BJ (cell line): Measurements from ENCODE around the gene RAP2B. TPM values are rescaled to one million over a fixed set of nuclear protein-coding genes. Genes with fewer than 3 reads are reported as not detected.

Source experiments
- CTCF ChIA-PET: fragments of 350-600 bp; formaldehyde crosslinking; extraction: SDS; loops from one replicate; lab custom pipeline; 2021; ENCODE audit warnings: antibody characterized with exemption, inconsistent platforms; lab: Yijun Ruan, JAX
- POLR2A ChIA-PET: fragments of 300-600 bp; sonication (Branson Sonifier 250); formaldehyde crosslinking; extraction: SDS; loops from one replicate; lab custom pipeline; 2021; ENCODE audit warnings: antibody characterized with exemption; lab: Charles Lee
- DNase-seq: peaks from one replicate; pipeline ENCODE4 v3.0.0-alpha.2; 2011; ENCODE audit warnings: low read depth
- H3K27me3 ChIP-seq: 2 replicates; pipeline ENCODE4 v1.6.0; 2011; ENCODE audit warnings: low read length; ENCODE audit not compliant: control insufficient read depth, insufficient read depth
- H3K36me3 ChIP-seq: 2 replicates; pipeline ENCODE4 v1.5.1; 2011; ENCODE audit warnings: low read length; ENCODE audit not compliant: control insufficient read depth, insufficient read depth
- H3K4me3 ChIP-seq: 2 replicates; pipeline ENCODE4 v1.5.1; 2011; ENCODE audit warnings: low read depth, mild to moderate bottlenecking, control low read depth, low read length
- polyA plus RNA-seq: library from polyadenylated mRNA; depleted of rRNA; stranded (reverse); fragments of >200 nt; gene quantifications from 2 replicates; pipeline ENCODE4 v1.2.3, GENCODE V29; 2011
- TF ChIP-seq, protein P1 (sequence below): IDR thresholded peaks from 2 replicates; pipeline ENCODE4 v1.5.1; 2011; ENCODE audit warnings: low read depth, mild to moderate bottlenecking, control low read depth, inconsistent platforms, low read length, moderate library complexity; ENCODE audit not compliant: insufficient read depth

RAP2B gene
- polyA plus RNA-seq, 1 experiment = 7.2 TPM

DNA sequence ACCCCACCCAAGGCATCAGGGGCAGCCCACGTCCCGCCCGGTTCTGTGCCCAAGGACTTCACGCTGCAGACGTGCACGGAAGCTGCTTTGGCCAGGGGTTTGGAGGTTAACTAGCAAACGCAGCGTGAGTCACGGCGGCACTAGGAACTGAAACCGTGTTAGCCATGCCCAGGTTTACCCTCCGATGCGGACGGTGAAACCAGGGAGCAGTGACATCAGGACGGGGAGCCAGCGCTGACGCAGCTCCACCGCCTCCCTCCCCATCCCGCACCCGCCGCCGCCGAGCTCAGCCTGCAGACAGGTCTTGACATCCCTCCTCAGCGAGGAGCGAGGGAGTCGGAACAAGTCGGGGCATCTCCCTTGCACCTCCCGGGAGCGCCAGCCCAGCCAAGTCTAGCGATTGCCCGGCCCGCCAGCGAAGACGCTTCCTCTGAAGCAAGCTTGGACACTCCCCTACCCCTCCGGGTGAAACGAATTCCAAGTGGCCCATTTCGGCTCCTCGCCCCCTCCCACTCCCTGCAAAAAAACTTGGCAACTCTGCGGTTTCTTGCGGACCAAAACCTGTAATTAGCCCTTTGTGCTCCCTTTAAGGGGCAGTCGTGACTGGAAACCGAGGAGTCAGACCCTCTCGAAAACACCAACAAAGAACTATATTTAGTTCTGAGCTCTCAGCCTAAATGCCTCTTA is 1.4 kb upstream of the RAP2B start:
- ChIA-PET POLR2A (interaction anchor here (0.6 to 1.5 kb wide), 7 partner anchors 16 to 282 kb away, joined by 3 to 6 read pairs (median 3); no protein-coding TSS in a partner anchor), CTCF (interaction anchor here (0.7 to 2.8 kb wide), 8 partner anchors 11 to 154 kb away, joined by 3 to 12 read pairs (median 4); no protein-coding TSS in a partner anchor)
- DNase-seq = no peak
- no peaks in the 10 kb centered on the region for H3K36me3 ChIP-seq
- TF ChIP-seq, protein P1, sequence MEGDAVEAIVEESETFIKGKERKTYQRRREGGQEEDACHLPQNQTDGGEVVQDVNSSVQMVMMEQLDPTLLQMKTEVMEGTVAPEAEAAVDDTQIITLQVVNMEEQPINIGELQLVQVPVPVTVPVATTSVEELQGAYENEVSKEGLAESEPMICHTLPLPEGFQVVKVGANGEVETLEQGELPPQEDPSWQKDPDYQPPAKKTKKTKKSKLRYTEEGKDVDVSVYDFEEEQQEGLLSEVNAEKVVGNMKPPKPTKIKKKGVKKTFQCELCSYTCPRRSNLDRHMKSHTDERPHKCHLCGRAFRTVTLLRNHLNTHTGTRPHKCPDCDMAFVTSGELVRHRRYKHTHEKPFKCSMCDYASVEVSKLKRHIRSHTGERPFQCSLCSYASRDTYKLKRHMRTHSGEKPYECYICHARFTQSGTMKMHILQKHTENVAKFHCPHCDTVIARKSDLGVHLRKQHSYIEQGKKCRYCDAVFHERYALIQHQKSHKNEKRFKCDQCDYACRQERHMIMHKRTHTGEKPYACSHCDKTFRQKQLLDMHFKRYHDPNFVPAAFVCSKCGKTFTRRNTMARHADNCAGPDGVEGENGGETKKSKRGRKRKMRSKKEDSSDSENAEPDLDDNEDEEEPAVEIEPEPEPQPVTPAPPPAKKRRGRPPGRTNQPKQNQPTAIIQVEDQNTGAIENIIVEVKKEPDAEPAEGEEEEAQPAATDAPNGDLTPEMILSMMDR = no peak
- no peaks in the 10 kb centered on the region for H3K27me3 ChIP-seq
- peak overlapping the region; percentile 66 for H3K4me3 ChIP-seq

DNA sequence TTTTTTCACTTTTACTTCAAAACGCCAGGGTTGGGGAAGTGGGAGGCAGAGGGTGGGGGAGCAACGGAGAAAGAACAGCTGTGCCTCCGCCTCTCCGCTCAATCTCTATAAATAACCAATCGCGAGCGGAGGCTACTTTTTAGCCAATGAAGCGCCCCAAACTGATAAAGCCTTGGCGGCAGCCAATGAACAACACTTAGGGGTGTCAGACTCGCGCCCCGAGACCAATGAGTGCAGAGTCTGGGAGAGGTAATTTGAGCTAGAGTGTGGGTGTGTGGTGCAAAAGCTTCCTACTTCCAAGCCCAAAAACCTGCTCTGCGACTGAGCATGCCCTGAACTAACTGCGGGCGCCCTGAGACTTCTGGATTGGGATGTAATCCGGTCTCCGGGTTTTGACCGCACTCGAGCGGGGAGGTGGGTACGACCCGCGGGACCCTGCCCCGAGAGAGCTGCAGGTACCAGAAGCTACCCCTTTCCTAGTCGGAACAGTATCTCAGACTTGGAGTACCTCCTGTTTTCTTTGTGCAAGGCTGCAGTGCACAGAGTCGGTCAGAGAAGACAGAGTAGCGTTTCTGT is 800 bp upstream of the RAP2B start:
- POLR2A ChIA-PET = interaction anchor here (0.6 to 1.5 kb wide), 6 partner anchors 17 to 281 kb away, joined by 3 to 6 read pairs (median 4); no protein-coding TSS in a partner anchor
- Histone ChIP-seq H3K36me3 (no peaks in the 10 kb centered on the region), H3K27me3 (no peaks in the 10 kb centered on the region), H3K4me3 (peak overlapping the region; percentile 66)
- CTCF ChIA-PET = interaction anchor here (0.7 to 2.8 kb wide), 7 partner anchors 11 to 153 kb away, joined by 3 to 12 read pairs (median 4); no protein-coding TSS in a partner anchor
- TF ChIP-seq, protein P1 = no peak
- DNase-seq = peak; percentile 99

DNA sequence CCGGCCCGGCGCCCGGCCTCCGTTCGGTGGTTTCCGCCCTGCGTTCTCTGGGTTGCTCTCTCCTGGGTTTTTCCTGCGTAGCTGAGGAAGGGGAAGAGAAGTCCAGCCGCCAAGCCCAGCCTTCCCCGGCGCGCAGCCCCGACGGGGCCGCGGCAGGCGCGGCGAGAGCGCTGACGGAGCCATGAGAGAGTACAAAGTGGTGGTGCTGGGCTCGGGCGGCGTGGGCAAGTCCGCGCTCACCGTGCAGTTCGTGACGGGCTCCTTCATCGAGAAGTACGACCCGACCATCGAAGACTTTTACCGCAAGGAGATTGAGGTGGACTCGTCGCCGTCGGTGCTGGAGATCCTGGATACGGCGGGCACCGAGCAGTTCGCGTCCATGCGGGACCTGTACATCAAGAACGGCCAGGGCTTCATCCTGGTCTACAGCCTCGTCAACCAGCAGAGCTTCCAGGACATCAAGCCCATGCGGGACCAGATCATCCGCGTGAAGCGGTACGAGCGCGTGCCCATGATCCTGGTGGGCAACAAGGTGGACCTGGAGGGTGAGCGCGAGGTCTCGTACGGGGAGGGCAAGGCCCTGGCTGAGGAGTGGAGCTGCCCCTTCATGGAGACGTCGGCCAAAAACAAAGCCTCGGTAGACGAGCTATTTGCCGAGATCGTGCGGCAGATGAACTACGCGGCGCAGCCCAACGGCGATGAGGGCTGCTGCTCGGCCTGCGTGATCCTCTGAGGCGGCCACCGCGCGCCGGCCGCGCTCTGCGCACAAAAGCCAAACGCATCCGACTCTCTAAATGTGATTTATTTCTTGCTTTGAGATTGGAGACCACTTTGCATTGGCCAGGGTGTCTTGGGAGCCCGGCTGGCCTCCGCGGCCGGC is 727 bp downstream of the RAP2B start:
- no peak for DNase-seq
- CTCF ChIA-PET = interaction anchor here (0.6 to 2.2 kb wide), 8 partner anchors 10 to 604 kb away, joined by 3 to 9 read pairs (median 3); no protein-coding TSS in a partner anchor
- H3K4me3 ChIP-seq = peak overlapping the region; percentile 59
- POLR2A ChIA-PET = no interaction called here
- no peaks in the 10 kb centered on the region for H3K36me3 ChIP-seq
- H3K27me3 ChIP-seq = no peaks in the 10 kb centered on the region
- TF ChIP-seq, protein P1 = no peak

DNA sequence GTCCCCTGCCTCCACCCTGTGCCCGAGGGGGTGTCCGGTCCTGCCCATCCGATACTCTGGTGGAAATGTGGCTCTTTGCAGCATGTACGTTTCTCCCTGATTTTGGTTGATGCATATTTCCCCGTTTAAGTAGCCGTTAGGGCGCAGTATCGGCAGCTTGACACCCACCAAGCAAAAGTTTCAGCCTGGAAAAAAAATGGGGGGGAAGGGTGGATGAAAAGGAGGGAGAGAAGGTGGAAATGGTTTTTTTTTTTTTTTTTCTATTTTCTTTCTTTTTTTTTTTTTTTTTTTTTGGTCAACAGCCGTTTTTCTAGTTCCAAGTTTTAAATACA is 1.3 kb downstream of the RAP2B start:
- POLR2A ChIA-PET = interaction anchor here (0.8 kb wide), 1 partner anchor 84 kb away, joined by 17 read pairs; no protein-coding TSS in a partner anchor
- H3K4me3 ChIP-seq = peak overlapping the region; percentile 59
- TF ChIP-seq, protein P1 = no peak
- no peaks in the 10 kb centered on the region for H3K27me3 ChIP-seq
- H3K36me3 ChIP-seq = no peaks in the 10 kb centered on the region
- CTCF ChIA-PET = interaction anchor here (0.6 to 2.2 kb wide), 9 partner anchors 9 to 604 kb away, joined by 3 to 9 read pairs (median 3); no protein-coding TSS in a partner anchor
- no peak for DNase-seq
